Stimulated activated CD8-positive, alpha-beta memory T cell treated with anti-CD3 and anti-CD28 coated beads, Interleukin-4, amount 100 ng/mL, for 48 hours (primary cell): ENCODE results near the gene STK17A.
"Not testable (repeated sequence)": the region's sequence is repeated elsewhere in the genome, so short reads cannot be mapped to it uniquely, and the experiment has no call there.

Experiments used
- DNase-seq: peaks from one replicate; pipeline ENCODE4 v3.0.0-alpha.2; 2020

The STK17A gene

DNA sequence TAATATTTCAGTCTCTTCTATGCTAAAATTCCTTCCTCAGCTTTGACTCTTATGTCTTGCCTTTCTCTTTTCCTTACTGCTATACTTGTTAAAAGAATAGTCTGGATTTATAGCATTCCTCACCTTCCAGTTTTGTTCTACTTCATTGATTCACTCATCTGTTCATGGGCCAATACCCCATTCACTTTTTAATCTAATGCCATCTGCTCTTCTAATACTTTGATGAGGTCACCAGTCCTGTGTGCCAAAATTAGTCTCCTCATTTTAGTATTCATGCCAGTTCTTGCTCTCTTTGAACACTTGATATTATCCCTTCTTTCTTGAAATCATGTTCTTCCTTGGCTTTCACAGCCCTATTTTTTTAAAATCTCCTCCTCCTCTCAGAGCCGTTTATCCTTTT is 19.3 kb downstream of the STK17A start:
- DNase-seq, result no peak

DNA sequence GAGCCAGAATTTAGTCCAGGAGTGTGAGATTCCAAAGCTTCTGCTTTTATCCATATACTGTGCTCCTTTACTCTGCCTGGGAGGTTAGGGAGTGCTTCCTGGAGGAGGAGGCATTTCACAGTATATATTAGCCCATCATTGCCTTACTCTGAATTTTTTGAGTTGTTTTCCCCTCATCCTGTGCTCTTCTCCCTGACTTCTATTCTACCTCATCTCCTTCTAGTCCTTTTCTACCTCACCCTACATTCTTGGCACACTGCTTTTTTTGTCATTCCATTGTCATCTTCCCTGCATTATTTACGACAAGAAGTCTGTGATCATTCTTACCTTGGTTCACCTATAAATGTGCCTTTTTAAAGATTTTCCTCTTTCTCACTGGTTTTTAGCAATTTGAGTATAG is 21.3 kb downstream of the STK17A start:
- no peak for DNase-seq

GRCh38 chr7:43609097-43609496 is 26.2 kb downstream of the STK17A start:
- no peak for DNase-seq

DNA sequence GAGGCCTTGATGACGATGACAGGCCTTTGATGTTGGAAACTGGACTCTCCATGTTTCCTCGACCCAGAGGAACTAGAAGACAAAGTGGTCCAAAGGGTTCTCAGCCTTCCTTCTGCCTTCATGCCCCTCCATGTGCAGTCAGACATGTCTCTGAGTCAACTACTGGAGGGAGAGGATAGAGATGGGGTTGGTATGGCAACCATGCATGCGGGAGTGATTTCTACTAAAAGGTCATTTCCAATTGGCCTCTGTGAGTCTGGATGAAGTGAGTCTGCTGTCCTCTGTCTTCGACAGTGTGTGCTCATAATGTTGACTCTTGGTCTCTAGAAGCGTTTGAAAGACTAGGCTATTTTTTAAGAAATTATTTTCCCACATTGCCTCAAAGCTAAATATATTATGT is 29.2 kb downstream of the STK17A start:
- DNase-seq, result no peak

GRCh38 chr7:43612599-43613589 is 30.0 kb downstream of the STK17A start:
- no peak for DNase-seq

DNA sequence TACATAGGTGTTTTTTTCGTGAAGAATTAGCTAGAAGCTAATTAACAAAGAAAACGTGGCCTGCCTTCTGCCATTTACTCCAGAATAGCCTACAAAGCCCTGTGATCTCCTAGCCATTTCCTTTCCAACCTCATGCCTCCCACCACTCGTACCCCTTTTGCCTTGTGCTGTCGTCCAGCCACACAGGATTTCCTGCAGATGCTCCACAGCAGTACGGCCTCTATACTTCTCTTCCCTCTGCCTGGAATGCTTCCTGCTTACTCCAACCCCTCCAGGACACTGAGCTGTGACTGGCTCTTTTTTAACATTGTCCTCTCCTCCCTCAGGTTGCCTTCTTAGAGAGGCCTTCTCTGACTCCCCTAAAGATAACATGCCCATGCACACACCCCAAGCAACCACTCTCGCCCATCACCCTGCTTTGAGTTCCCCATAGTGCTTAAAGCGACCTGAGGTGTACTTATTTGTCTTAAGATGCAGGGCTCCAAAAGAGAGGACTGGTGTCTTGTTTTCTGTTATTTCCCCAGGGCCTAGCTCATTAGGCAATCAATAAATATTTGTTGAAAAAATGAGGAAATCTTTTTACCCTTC is 32.7 kb downstream of the STK17A start:
- DNase-seq, result no peak

- DNase-seq, result no peak
These were observed 34.1 kb downstream of the STK17A start for GRCh38 chr7:43616977-43617376.

- DNase-seq, result no peak
These were observed 35.2 kb downstream of the STK17A start for GRCh38 chr7:43618073-43618472.

- no peak for DNase-seq
These were observed 36.5 kb downstream of the STK17A start for GRCh38 chr7:43619213-43620012.

DNA sequence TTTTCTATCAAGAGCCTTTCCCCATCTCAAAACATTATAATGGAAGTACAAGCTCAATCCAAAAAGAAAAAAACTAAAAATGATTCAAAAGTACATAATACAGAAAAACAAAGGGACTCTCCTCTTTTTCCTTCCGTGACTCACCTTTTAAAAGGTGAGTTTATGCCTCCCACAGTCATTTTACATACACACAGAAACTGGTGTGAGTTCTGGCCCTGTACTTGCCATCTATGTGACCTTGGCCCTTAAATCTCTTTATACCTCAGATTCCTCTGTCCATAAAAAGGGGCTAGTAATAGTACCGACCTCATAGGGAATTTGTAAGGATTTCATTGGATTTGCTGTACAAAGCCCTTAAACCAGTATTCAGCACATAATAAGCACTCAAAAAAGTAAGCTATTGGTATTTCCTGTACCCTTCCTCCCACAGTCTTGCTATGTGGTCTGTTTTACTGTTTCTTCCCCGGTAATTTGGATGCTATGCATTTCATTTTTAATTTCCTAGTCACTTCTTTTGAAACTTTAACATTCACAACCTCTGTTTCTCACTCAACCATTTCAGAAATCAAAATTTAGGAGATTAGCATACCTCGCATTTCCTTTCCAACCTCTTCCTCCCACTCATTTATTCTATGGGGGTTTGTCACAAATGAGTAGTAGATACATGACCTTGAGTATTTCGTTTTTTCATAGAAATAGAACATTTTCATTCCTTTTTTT is 39.0 kb downstream of the STK17A start:
- no peak for DNase-seq

DNA sequence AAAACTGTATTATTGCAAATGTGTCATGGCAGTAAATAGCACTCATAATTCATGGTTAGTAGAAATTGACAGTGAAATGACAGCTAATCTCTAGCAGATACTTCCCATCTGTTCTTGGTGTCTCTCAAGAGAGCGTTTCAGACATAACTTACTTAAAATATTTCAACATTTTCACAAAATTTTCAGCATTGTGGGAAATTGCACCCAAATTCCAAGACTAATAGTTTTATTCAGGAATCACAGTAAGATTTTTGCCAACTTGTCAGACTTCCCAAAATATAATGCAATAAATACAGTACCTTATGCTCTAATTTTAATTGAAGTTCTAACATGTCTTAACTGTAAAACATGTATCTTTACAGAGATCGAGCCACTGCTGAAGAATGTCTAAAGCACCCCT is 41.2 kb downstream of the STK17A start:
- DNase-seq, result no peak

- DNase-seq, result no peak
These were observed 42.5 kb downstream of the STK17A start for GRCh38 chr7:43625453-43625852.

GRCh38 chr7:43625980-43626379 is 43.1 kb downstream of the STK17A start:
- no peak for DNase-seq

- DNase-seq, result no peak
These were observed 43.8 kb downstream of the STK17A start for GRCh38 chr7:43626695-43627094.

DNA sequence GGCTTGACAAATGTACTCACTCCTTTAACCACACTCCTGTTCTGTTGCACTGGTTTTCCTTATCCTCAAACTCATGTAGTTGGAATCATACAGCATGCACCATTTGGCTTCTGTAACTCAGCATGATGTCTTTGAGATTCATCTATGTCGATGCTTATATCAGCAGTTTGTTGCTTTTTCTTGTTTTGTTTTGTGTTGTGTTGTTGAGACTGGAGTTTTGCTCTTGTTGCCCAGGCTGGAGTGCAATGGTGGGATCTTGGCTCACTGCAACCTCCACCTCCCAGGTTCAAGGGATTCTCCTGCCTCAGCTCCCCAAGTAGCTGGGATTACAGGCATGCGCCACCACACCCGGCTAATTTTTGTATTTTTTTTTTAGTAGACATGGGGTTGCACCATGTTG is 44.9 kb downstream of the STK17A start:
- not testable (repeated sequence) for DNase-seq

- no peak for DNase-seq
These were observed 45.5 kb downstream of the STK17A start for GRCh38 chr7:43628431-43628830.

- no peak for DNase-seq
These were observed 46.9 kb downstream of the STK17A start for GRCh38 chr7:43629857-43630256.

DNA sequence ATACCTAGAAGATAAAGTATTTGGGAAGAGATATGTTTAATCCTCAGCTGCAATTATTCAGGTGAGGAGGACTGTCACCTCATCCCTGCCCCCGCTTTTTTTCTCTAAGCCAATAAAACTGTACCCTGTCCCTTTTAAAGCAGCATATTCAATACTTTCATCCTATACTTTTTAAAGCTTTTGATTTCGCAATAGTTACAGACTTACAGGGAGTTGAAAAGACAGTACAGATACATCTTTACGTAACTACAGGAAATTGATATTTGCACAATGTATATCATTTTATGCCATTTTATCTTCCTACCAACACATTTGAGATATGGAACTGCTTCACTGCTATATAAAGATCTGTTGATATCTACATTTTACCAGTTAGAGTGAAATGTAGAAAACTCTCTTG is 47.6 kb downstream of the STK17A start:
- DNase-seq, result no peak

GRCh38 chr7:43631559-43631958 is 48.7 kb downstream of the STK17A start:
- DNase-seq, result no peak

DNA sequence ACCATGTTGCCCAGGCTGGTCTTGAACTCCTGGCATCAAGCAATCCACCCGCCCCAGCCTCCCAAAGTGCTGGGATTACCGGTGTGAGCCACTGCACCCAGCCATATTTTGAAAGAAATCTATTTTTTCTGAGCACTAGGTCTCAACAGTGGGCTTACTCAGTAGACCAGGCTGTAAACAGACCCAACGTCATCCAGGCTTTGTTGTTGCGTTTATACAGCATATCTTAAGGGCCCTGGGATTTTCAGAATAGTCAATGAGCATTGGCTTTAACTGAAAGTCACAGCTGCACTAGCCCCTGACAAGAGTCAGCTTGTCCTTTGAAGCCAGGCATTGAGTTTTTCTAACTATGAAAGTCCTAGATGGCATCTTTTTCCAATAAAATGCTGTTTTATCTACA is 49.8 kb downstream of the STK17A start:
- no peak for DNase-seq

DNA sequence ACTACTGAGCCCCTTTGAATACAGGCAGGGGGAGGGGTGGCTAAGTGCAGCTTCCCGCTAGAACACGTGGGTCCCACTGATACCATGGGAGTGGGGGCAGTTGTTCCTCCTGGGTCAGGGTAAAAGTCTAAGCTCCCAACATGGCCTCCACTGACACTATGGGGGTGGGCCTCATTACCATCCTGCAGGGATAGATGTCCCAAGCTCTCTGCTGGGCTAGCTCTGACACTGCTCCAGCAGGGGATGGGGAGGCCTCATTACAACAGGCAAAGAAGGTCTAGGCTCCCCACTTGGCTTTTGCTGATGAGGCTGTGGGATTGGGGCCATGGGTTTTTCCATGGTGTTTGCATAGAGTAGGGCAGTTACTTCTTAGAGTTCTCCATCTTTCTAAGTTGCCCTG is 51.5 kb downstream of the STK17A start:
- DNase-seq, result no peak

DNA sequence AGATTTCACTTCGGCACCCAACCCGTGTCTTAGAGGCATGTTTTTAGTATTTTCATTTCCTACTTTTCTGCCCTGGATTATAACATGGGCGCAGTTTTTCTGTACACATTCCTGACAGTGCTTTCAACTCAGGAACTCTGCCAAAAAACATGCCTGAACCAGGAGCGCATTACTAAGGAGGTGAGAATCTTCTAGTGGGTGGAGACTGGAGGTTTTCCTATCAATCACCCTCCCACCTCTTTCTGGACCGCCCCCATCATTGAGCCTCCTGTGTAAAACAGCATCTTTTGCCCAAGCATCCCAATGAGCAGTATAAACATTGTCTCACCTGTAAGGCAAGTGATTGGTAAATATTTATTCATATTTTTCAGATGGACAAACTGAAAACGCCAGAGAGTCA is 53.2 kb downstream of the STK17A start:
- DNase-seq, result no peak
